Ammon's horn (tissue), 1 donor: ENCODE data around the gene PRUNE1.

ENCODE experiments used
- DNase-seq: peaks from one replicate; pipeline ENCODE4 v3.0.0-alpha.2; 2016; ENCODE audit warnings: low spot score

The PRUNE1 gene

DNA sequence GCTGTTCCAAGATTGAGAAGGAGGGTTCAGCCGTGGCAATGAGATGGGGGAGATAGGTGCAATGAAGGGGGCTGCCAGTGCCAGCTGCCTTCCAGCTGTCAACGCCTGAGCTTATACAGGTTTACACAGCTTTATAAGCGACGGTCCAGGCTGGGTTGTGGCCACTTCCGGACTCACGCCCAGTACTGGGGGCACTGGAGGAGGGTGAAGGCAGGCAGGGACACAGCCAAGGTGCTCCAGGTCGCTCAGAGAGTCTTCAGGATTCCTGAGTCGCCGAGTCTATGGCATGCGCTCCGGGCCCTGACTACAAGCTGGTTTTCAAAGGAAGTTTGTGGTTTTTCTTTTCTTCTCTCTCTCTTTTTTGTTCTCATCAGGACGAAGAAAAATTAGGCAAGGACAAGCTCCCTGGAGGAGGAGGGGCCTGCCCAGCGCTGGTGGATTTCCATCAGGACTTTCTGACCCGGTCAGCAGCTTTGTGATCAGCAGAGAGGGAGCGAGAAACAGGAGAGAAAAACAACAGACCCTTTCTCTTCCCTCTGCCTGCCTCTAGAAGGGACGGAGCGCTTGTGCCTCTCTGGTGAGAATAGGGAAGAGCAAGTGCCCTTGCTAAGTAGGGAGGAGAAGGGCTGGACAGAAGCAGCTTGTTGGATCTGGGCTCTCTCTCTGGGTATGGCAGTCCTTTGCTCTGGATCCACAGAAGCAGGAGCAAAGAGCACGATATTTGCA, 1.8 kb upstream of the PRUNE1 start, which contains the start of gene MINDY1:
Gene MINDY1 (minus strand): TSS at position 576 of the 726 bp plus-strand sequence. CDS start 4,285 bp downstream, outside the sequence.
- peak; percentile 97 for DNase-seq

GRCh38 chr1:151007853-151008243, 401 bp upstream of the PRUNE1 start:
- no peak for DNase-seq

- no peak for DNase-seq
Measured at GRCh38 chr1:151009206-151009587, 948 bp downstream of the PRUNE1 start.

GRCh38 chr1:151009674-151010345, 1.6 kb downstream of the PRUNE1 start:
- no peak for DNase-seq

- DNase-seq: no peak
Measured at GRCh38 chr1:151010346-151010726, 2.1 kb downstream of the PRUNE1 start.

GRCh38 chr1:151011154-151011850, 3.1 kb downstream of the PRUNE1 start:
- DNase-seq: no peak

DNA sequence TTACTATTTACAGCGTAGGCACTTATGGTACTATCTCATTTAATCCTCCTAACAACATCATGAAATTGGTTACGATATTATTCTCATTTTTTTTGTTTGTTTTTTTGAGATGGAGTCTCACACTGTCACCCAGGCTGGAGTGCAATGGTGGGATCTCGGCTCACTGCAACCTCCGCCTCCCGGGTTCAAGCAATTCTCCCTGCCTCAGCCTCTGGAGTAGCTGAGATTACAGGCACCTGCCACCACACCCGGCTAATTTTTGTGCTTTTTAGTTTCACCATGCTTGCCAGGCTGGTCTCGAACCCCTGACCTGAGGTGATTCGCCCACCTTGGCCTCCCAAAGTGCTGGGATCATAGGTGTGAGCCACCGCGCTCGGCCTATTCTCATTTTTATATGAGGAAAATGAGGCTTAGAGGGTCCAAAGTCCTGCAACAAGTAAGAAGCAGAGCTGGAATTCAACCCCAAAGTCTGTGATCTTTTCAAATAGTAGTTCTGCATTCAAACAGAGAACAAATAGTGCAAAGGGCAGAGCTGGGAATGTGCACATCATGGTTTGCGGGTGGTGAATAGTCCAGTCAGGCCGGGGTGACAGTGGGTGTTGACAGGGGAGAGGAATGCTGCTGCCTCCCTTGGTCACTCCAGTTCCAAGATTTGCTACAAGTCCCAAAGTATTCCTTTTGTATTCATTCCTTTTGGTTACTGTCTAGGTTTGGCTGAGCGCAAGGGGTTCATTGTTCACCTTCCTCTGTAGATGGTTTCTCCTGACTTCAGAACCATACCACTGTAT, 4.6 kb downstream of the PRUNE1 start:
- DNase-seq: no peak

DNA sequence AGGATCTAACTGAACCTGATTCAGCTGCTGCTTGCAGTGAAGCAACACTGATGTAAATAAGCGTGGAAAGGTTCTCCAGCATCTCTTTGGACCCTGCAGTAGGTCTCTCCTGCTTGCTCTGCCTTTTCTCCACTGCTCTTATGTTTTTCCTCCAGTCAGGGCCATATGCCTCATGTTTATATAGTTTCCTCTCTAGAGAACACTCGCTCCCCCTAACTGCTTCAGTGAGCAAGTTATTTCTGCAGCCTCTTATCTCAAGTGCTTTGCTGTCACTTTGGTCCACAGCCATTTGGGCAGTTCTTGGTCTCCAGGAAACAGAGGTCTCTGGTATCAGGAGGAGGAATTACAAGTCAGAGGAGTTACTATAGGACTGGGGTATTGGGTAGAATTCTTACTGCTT, 5.3 kb downstream of the PRUNE1 start:
- DNase-seq: no peak

GRCh38 chr1:151024540-151025146, 16.4 kb downstream of the PRUNE1 start:
- DNase-seq: peak; percentile 86

DNA sequence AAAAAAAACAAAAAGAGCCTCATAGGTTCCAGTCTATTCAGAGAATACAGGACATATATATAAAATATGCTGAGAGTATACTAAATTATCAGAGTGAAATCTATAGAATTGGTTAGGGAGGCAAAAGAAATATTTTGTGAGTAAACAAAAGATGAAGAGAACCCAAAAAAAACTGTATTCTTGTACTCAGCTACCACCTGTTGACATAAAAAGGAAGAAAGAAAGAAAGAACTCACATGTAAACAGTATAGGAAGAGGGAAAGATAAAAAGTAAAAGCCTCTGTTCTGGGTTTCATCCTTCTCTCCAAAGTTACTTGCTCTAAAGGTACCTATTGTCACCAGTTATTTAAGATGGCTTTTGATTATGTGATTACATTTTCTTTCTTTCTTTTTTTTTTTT, 18.2 kb downstream of the PRUNE1 start:
- DNase-seq: no peak

- no peak for DNase-seq
Measured at GRCh38 chr1:151032164-151032563, 23.9 kb downstream of the PRUNE1 start.

- no peak for DNase-seq
Measured at GRCh38 chr1:151035167-151035566, 26.9 kb downstream of the PRUNE1 start.

GRCh38 chr1:151036356-151036755, 28.1 kb downstream of the PRUNE1 start, which contains the start of gene BNIPL:
Gene BNIPL (plus strand): TSS chr1:151036586. CDS start chr1:151036726, 140 bp downstream.
- no peak for DNase-seq

GRCh38 chr1:151037032-151037431, 28.8 kb downstream of the PRUNE1 start:
- DNase-seq: no peak

DNA sequence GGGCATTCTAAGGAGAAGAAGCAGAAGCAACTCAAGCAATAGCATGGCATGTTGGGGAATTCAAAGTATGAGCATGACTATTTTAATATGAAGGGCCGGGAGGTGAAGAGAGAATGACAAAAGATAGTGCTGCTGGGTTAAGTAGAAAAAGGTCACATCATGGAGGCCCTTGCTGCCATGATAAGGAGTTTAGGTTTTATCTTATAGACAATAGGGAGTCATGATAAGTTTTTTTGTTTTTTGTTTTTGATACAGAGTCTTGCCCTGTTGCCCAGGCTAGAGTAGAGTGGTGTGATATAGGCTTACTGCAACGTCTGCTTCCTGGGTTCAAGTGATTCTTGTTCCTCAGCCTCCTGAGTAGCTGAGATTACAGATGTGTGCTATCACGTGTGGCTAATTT, 31.3 kb downstream of the PRUNE1 start:
- no peak for DNase-seq

DNA sequence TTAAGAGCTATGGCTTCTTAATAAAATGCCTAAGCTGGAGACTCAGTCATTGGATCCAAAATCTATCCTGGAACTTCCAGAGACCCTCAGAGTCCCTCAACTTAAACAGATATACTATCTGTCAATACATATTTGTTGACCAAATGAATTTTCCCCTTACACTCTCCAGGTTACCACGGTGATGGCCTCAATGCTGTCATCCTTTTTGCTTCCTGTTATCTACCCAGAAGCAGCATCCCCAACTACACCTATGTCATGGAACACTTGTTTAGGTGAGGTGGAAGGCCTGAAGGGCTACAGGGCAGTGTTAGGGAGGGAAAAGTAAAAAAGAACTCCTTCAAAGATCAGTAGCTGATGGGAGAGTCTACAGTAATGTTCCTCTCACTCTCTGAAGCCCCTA, 34.9 kb downstream of the PRUNE1 start:
- DNase-seq: no peak

- DNase-seq: peak; percentile 76
Measured at GRCh38 chr1:151047591-151047924, 39.3 kb downstream of the PRUNE1 start, which contains the start of gene C1orf56. Gene C1orf56 (plus strand): TSS chr1:151047751. CDS start chr1:151047848, 97 bp downstream.

DNA sequence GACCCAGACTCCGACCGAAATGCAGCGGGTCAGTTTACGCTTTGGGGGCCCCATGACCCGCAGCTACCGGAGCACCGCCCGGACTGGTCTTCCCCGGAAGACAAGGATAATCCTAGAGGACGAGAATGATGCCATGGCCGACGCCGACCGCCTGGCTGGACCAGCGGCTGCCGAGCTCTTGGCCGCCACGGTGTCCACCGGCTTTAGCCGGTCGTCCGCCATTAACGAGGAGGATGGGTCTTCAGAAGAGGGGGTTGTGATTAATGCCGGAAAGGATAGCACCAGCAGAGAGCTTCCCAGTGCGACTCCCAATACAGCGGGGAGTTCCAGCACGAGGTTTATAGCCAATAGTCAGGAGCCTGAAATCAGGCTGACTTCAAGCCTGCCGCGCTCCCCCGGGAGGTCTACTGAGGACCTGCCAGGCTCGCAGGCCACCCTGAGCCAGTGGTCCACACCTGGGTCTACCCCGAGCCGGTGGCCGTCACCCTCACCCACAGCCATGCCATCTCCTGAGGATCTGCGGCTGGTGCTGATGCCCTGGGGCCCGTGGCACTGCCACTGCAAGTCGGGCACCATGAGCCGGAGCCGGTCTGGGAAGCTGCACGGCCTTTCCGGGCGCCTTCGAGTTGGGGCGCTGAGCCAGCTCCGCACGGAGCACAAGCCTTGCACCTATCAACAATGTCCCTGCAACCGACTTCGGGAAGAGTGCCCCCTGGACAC, 39.8 kb downstream of the PRUNE1 start:
- peak; percentile 77 for DNase-seq

DNA sequence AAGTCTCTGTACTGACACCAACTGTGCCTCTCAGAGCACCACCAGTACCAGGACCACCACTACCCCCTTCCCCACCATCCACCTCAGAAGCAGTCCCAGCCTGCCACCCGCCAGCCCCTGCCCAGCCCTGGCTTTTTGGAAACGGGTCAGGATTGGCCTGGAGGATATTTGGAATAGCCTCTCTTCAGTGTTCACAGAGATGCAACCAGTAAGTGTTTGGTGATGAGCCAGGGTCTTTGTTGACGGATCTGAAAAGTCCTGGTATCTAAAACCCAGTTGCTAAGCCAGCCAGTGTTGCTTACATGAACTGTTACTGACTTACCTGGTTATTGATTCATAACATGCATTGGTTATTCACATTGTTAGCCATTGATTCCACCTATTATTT, 40.4 kb downstream of the PRUNE1 start:
- no peak for DNase-seq

- DNase-seq: no peak
Measured at GRCh38 chr1:151049458-151049857, 41.2 kb downstream of the PRUNE1 start.

- DNase-seq: no peak
Measured at GRCh38 chr1:151050051-151050688, 41.9 kb downstream of the PRUNE1 start.
